ENCODE data around the gene MLLT10.
"Not testable (repeated sequence)": the region's sequence is repeated elsewhere in the genome, so short reads cannot be mapped to it uniquely, and the experiment has no call there.

The MLLT10 gene

DNA sequence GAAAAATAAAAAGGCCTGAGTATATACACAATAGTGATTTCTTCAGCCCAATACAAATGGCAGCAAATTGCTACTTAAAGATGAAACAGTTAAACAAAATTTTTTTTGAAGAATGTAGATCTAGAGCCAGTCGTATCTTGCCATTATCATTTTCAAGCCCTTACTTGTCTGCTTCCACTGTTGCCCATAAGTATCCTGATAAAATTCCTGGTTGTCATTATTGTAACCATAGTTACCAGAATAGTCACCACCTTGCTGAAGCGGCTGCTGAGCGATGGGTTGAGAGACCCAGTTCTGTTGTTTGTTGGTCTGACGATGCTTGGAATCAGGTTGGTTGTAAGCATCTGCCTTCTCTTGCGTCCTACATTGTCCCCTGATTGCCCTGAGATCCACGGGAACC lies 90.4 kb downstream of the MLLT10 start:
- intact Hi-C loops (cut with DNase I); DNase-seq: not testable (repeated sequence)

- intact Hi-C loops (cut with DNase I) = no loop called here
- DNase-seq = no peak
These were observed 90.9 kb downstream of the MLLT10 start for GRCh38 chr10:21624951-21625350.

DNA sequence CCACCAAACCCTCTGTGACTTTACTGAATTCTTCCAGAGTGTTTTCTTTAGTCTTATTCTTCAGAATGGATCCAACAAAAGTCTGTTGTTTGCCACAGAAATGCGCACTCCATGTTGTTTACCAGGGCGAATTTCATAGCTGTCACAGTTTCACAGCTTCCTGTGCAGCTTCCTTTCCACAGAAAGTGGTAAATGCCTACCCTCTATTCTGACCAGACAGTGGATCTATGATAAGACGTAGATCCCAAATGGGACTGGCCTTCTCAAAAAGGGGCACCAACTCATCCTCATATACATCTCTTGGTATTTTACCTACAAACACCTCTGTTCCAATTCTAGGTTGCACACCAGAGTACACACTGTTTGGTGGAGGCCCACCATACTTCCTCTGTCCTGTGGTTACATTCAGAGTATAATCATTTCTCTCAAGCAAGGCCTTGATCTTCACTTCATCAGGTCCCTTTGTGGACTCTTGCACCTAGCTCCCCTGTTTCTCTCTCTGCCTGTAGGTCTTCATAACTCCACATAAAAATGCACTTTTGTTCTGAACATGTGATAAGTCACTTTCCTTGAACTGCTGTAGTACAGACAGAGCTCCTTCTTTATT lies 91.7 kb downstream of the MLLT10 start:
- intact Hi-C loops (cut with DNase I) = no loop called here
- DNase-seq = no peak

- no peak for DNase-seq
- intact Hi-C loops (cut with DNase I) = no loop called here
These were observed 92.6 kb downstream of the MLLT10 start for GRCh38 chr10:21626457-21627161.

GRCh38 chr10:21627331-21627730 lies 93.3 kb downstream of the MLLT10 start:
- intact Hi-C loops (cut with DNase I) = no loop called here
- DNase-seq = no peak

DNA sequence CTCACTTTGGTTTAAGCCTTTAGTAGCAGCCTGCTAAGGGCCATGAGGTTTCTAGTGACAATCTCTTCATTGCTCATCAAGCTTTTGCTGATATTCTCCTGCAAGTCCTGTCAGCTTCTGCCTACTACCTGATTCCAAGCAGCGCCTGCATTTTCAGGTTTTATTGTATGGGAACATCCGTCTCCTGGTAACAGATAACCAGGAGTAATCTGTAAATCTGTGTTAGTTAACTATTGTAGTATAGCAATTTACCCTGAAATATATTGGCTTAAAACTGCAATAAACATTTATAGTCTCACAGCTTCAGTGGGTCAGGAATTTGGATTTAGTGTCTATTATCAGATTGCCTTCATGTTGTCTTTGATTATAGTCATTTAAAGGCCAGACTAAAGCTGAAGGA lies 94.0 kb downstream of the MLLT10 start:
- intact Hi-C loops (cut with DNase I) = no loop called here
- DNase-seq = no peak

DNA sequence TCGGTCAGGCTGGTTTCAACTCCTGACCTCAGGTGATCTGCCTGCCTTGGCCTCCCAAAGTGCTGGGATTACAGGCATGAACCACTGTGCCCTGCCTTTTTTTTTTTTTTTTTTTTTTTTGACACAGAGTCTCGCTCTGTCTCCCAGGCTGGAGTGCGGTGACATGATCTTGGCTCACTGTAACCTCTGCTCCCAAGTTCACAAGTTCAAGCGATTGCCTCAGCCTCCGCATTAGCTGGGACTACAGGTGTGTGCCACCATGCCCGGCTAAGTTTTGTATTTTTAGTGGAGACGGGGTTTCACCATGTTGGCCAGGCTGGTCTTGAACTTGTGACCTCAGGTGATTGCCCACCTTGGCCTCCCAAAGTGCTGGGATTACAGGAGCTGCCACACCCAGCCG lies 94.6 kb downstream of the MLLT10 start:
- intact Hi-C loops (cut with DNase I); DNase-seq: not testable (repeated sequence)

- intact Hi-C loops (cut with DNase I) = no loop called here
- no peak for DNase-seq
These were observed 100.8 kb downstream of the MLLT10 start for GRCh38 chr10:21634599-21635365.

GRCh38 chr10:21637795-21638194 lies 103.8 kb downstream of the MLLT10 start:
- no peak for DNase-seq
- intact Hi-C loops (cut with DNase I) = no loop called here

DNA sequence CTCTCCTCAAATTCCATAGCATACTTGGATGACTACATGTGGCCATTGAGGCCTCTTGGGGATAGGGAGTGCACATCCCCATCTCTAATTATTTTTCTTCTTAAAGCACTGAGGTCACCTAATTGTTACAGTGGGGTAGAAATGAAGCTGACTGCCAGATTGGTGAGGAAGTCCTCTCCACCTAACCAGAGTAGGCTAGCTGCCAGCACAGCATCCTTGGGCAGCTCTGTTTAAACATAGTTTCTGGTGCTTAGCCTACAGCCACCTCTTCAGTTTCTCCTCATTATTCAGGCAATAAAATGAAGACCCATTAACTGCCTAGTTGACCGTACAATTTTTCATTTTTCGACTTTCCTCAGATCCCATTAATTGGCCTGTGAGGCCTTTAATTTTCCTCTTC lies 104.6 kb downstream of the MLLT10 start:
- DNase-seq = no peak
- intact Hi-C loops (cut with DNase I) = no loop called here

DNA sequence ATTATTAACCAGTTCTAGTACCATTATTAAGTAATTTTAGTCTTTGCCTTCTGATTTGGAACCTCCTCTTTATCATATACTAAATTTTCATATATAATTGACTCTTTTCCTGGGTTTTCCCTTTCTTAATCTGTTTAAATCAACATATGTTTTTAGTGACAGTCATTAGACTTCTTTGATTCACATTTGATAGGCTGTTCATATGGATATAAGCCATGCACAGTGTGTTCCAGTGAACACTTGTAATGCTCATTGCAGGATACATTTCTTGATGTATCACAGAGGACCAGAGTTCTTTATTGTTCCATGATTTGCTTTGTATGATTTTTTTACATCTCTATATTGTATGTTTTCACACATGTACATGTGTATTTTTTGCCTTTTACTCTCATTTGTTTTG lies 114.0 kb downstream of the MLLT10 start:
- intact Hi-C loops (cut with DNase I) = no loop called here

GRCh38 chr10:21649454-21649872 lies 115.4 kb downstream of the MLLT10 start:
- intact Hi-C loops (cut with DNase I) = no loop called here
- no peak for DNase-seq

More for the DNA sequence above, 114.0 kb downstream of the MLLT10 start:
- no peak for DNase-seq

- intact Hi-C loops (cut with DNase I) = no loop called here
- DNase-seq = no peak
These were observed 116.3 kb downstream of the MLLT10 start for GRCh38 chr10:21650353-21650752.

GRCh38 chr10:21655236-21655635 lies 121.2 kb downstream of the MLLT10 start:
- no peak for DNase-seq
- intact Hi-C loops (cut with DNase I) = no loop called here

GRCh38 chr10:21655687-21656086 lies 121.7 kb downstream of the MLLT10 start:
- no peak for DNase-seq
- intact Hi-C loops (cut with DNase I) = no loop called here

GRCh38 chr10:21661087-21661486 lies 127.1 kb downstream of the MLLT10 start:
- no peak for DNase-seq

DNA sequence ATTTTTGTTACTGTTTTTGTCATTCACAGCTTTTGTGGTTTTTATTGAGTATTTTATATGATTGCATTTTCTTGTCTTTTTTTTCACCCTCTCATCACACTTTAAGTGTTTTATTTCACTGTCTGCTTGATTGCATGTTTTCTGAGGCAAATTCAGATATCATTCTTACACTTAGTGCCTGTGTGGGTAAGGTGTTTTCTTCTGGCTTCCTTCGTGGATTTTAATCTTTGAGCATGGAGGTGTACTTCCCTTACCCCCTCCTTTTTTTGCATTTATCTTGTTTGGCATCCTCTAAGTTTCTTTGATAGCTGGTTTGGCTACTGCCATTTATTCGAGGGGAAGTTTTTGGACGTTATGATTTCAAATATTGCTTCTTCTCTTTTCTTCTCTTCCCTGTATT lies 127.9 kb downstream of the MLLT10 start:
- intact Hi-C loops (cut with DNase I) = no loop called here
- DNase-seq = no peak

More at GRCh38 chr10:21661087-21661486, 127.1 kb downstream of the MLLT10 start:
- intact Hi-C loops (cut with DNase I) = no loop called here

DNA sequence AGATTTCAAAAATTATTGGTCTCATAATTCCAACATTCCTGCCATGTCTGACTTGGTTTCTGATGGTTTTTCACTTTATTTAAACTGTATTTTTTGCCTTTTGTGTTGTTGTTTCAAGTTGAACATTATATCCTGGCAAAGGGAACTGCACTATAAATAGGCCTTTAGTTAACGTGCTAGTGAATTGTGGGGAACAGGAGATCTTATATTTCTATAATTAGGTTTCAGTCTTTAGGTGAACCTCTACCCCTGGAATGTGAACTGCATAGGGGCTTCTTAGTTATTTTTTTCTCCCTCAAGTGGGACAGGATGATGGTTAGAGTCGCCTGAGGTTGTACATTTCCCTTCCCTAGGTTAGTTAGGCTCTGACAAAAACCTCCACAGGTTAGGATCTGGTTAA lies 128.6 kb downstream of the MLLT10 start:
- DNase-seq = no peak

GRCh38 chr10:21668831-21669230 lies 134.8 kb downstream of the MLLT10 start:
- intact Hi-C loops (cut with DNase I) = no loop called here
- no peak for DNase-seq

More for the DNA sequence above, 128.6 kb downstream of the MLLT10 start:
- intact Hi-C loops (cut with DNase I) = no loop called here

GRCh38 chr10:21670391-21670790 lies 136.4 kb downstream of the MLLT10 start:
- DNase-seq = no peak
- intact Hi-C loops (cut with DNase I) = no loop called here

DNA sequence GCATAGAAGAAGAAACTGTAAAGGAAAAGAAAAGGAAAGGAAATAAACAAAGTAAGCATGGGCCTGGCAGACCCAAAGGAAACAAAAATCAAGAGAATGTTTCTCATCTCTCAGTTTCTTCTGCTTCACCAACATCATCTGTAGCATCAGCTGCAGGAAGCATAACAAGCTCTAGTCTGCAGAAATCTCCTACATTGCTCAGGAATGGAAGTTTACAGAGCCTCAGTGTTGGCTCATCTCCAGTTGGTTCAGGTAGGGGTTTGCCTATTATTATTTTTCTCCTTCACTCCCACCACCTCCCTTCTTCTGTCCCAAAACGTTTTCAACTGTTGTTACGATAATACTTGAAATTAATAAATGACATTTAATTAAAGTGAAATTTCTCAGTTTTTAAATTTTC lies 139.6 kb downstream of the MLLT10 start:
- intact Hi-C loops (cut with DNase I) = no loop called here
- no peak for DNase-seq

Data from posterior cingulate gyrus (tissue), 11 donors.